Non-pigmented ciliary epithelial cell (primary cell): ENCODE results near the gene S100A11.

Source experiments
- DNase-seq: peaks from one replicate; pipeline ENCODE4 v3.0.0-alpha.2; 2010; ENCODE audit warnings: low read depth

The S100A11 gene

GRCh38 chr1:152039461-152039860, 2.7 kb upstream of the S100A11 start:
- no peak for DNase-seq

- no peak for DNase-seq
These were observed 2.1 kb upstream of the S100A11 start for GRCh38 chr1:152038871-152039270.

- no peak for DNase-seq
These were observed 1.1 kb downstream of the S100A11 start for GRCh38 chr1:152035539-152036266.

- no peak for DNase-seq
These were observed 1.9 kb downstream of the S100A11 start for GRCh38 chr1:152034654-152035538.

GRCh38 chr1:152034324-152034653, 2.5 kb downstream of the S100A11 start:
- DNase-seq, result no peak

GRCh38 chr1:152029929-152030211, 6.9 kb downstream of the S100A11 start:
- no peak for DNase-seq

- no peak for DNase-seq
These were observed 7.5 kb downstream of the S100A11 start for GRCh38 chr1:152029144-152029928.

GRCh38 chr1:152026895-152027294, 9.9 kb downstream of the S100A11 start:
- no peak for DNase-seq

- no peak for DNase-seq
These were observed 12.6 kb downstream of the S100A11 start for GRCh38 chr1:152024223-152024622.

- no peak for DNase-seq
These were observed 13.6 kb downstream of the S100A11 start for GRCh38 chr1:152023221-152023620.

- DNase-seq, result no peak
These were observed 14.3 kb downstream of the S100A11 start for GRCh38 chr1:152022474-152022873.

- no peak for DNase-seq
These were observed 15.2 kb downstream of the S100A11 start for GRCh38 chr1:152021569-152021968.

- no peak for DNase-seq
These were observed 16.0 kb downstream of the S100A11 start for GRCh38 chr1:152020849-152021248.

- no peak for DNase-seq
These were observed 18.3 kb downstream of the S100A11 start for GRCh38 chr1:152018537-152018936.

- DNase-seq, result no peak
These were observed 21.0 kb downstream of the S100A11 start for GRCh38 chr1:152015766-152016165.

GRCh38 chr1:152014943-152015342, 21.9 kb downstream of the S100A11 start:
- no peak for DNase-seq

GRCh38 chr1:152013664-152014237, 23.1 kb downstream of the S100A11 start:
- no peak for DNase-seq

GRCh38 chr1:152009691-152010090, 27.1 kb downstream of the S100A11 start:
- DNase-seq, result no peak

- no peak for DNase-seq
These were observed 29.8 kb downstream of the S100A11 start for GRCh38 chr1:152007047-152007446.

- no peak for DNase-seq
These were observed 31.4 kb downstream of the S100A11 start for GRCh38 chr1:152005360-152005912.

- no peak for DNase-seq
These were observed 32.9 kb downstream of the S100A11 start for GRCh38 chr1:152003846-152004442.

- DNase-seq, result no peak
These were observed 33.8 kb downstream of the S100A11 start for GRCh38 chr1:152002960-152003359.
